A549 (cell line): ENCODE results near the gene SUSD1. TPM values are rescaled to one million over a fixed set of nuclear protein-coding genes. Genes with fewer than 3 reads are reported as not detected.

Experiments
- ATAC-seq, 2 experiments: fragments of 200-7000 bp in 1 of 2; fragments of >200 bp in 1 of 2; cut with Nextera tagmentation in 1 of 2; cut with Tn5 transposase in 1 of 2; 3 replicates each; pipeline versions ENCODE4 v1.8.0 to v1.9.1; 2018 to 2020; ENCODE audit warnings: mild to moderate bottlenecking in 1 of 2, moderate library complexity in 1 of 2
- CTCF ChIA-PET: fragments of 300-600 bp; sonication (Branson Sonifier 250); formaldehyde crosslinking; extraction: SDS; loops from one replicate; lab custom pipeline; 2021; ENCODE audit warnings: antibody characterized with exemption, inconsistent platforms; lab: Yijun Ruan, JAX
- POLR2A ChIA-PET: fragments of 350-600 bp; formaldehyde crosslinking; extraction: SDS; loops from one replicate; lab custom pipeline; 2021; ENCODE audit warnings: antibody characterized with exemption, inconsistent platforms; lab: Yijun Ruan, JAX
- DNase-seq, 2 experiments: peaks; one replicate each; pipeline versions ENCODE4 v3.0.0 to v3.0.0-alpha.2; 2011 to 2016; ENCODE audit warnings: low read depth in 1 of 2, low spot score in 1 of 2
- FAIRE-seq: peaks from 2 replicates; lab custom pipeline; 2011; peaks lifted over from hg19 to GRCh38; lab: Jason Lieb, UNC
- H3K27ac ChIP-seq, 2 experiments: fragments of >200 bp; sonication (Bioruptor Twin); formaldehyde crosslinking; 3 replicates each; pipeline ENCODE4 v1.5.1; 2016 to 2017
- H3K4me1 ChIP-seq: fragments of >200 bp; sonication (Bioruptor Twin); formaldehyde crosslinking; 3 replicates; pipeline ENCODE4 v1.6.1; 2016
- H3K4me2 ChIP-seq: fragments of >200 bp; sonication (Bioruptor Twin); formaldehyde crosslinking; 3 replicates; pipeline ENCODE4 v1.6.1; 2016
- H3K4me3 ChIP-seq: fragments of >200 bp; sonication (Bioruptor Twin); formaldehyde crosslinking; 3 replicates; pipeline ENCODE4 v1.5.1; 2016
- H3K9me3 ChIP-seq: fragments of >200 bp; sonication (Bioruptor Twin); formaldehyde crosslinking; 3 replicates; pipeline ENCODE4 v1.6.1; 2016
- CHD2 ChIP-seq: fragments of 150-350 bp; IDR thresholded peaks from 2 replicates; pipeline ENCODE4 v1.6.1; 2014; ENCODE audit warnings: low read length; ENCODE audit not compliant: partially characterized antibody
- EHF ChIP-seq: fragments of 250-450 bp; sonication (Bioruptor Pico); IDR thresholded peaks from 2 replicates; pipeline ENCODE4 v1.5.0; 2020; ENCODE audit warnings: mild to moderate bottlenecking
- ELK1 ChIP-seq: fragments of 150-350 bp; IDR thresholded peaks from 2 replicates; pipeline ENCODE4 v1.6.1; 2014; ENCODE audit warnings: low read depth, mild to moderate bottlenecking, low read length
- GATA3 ChIP-seq: IDR thresholded peaks from 2 replicates; pipeline ENCODE4 v1.6.1; 2012; ENCODE audit warnings: borderline replicate concordance
- HES2 ChIP-seq: fragments of >200 bp; sonication (Bioruptor Twin); formaldehyde crosslinking; IDR thresholded peaks from 2 replicates; pipeline ENCODE4 v1.6.1; 2016
- HMGXB4 ChIP-seq: fragments of 250-450 bp; sonication (Bioruptor Pico); IDR thresholded peaks from 2 replicates; pipeline ENCODE4 v1.5.0; 2021; ENCODE audit warnings: mild to moderate bottlenecking, moderate library complexity, borderline replicate concordance
- HOXB5 ChIP-seq: fragments of 250-450 bp; sonication (Bioruptor Pico); IDR thresholded peaks from 2 replicates; pipeline ENCODE4 v1.5.0; 2020; ENCODE audit warnings: mild to moderate bottlenecking, moderate library complexity
- JUN ChIP-seq, 2 experiments: fragments of >200 bp; sonication (Bioruptor Twin); formaldehyde crosslinking; IDR thresholded peaks; 2 replicates in 1 of 2; 3 replicates in 1 of 2; pipeline ENCODE4 v1.6.1; 2016 to 2017
- JUNB ChIP-seq: fragments of >200 bp; sonication (Bioruptor Twin); formaldehyde crosslinking; IDR thresholded peaks from 2 replicates; pipeline ENCODE4 v1.6.1; 2016
- MAZ ChIP-seq: fragments of 150-350 bp; IDR thresholded peaks from 2 replicates; pipeline ENCODE4 v1.6.1; 2014; ENCODE audit warnings: antibody characterized with exemption, low read depth, low read length, borderline replicate concordance
- MYC ChIP-seq: IDR thresholded peaks from 2 replicates; pipeline ENCODE4 v1.6.1; 2012; ENCODE audit warnings: mild to moderate bottlenecking, inconsistent platforms, low read length, improper control_type of control experiment, borderline replicate concordance
- NFE2L2 ChIP-seq: fragments of 150-350 bp; conservative IDR thresholded peaks from 2 replicates; pipeline ENCODE4 v1.6.1; 2014; ENCODE audit warnings: low read length
- NR3C1 ChIP-seq: fragments of >200 bp; sonication (Bioruptor Twin); formaldehyde crosslinking; IDR thresholded peaks from 3 replicates; pipeline ENCODE4 v1.6.1; 2017
- PBX3 ChIP-seq: IDR thresholded peaks from 2 replicates; pipeline ENCODE4 v1.6.1; 2012
- PHF8 ChIP-seq: fragments of 200-600 bp; sonication (generic); IDR thresholded peaks from 2 replicates; pipeline ENCODE4 v1.6.1; 2016; ENCODE audit warnings: low read depth, mild to moderate bottlenecking, antibody characterized with exemption, moderate library complexity, borderline replicate concordance
- POLR2A ChIP-seq: IDR thresholded peaks from 2 replicates; pipeline ENCODE4 v1.6.1; 2012; ENCODE audit warnings: mild to moderate bottlenecking, low read length
- REST ChIP-seq: fragments of 200-600 bp; sonication (generic); IDR thresholded peaks from 2 replicates; pipeline ENCODE4 v1.6.1; 2016; ENCODE audit warnings: antibody characterized with exemption, mild to moderate bottlenecking, moderate library complexity
- USF2 ChIP-seq: fragments of 450-650 bp; IDR thresholded peaks from 2 replicates; pipeline ENCODE4 v1.6.1; 2014; ENCODE audit warnings: antibody characterized with exemption
- ZFP36 ChIP-seq: fragments of 450-650 bp; IDR thresholded peaks from 2 replicates; pipeline ENCODE4 v1.6.1; 2014; ENCODE audit warnings: borderline replicate concordance; ENCODE audit not compliant: partially characterized antibody
- WGBS: methylation state at CpG from one replicate; pipeline ENCODE4 v1.1.6; 2017; ENCODE audit errors: missing lambda C conversion rate; 5-methylcytosine and 5-hydroxymethylcytosine counted together
- polyA plus RNA-seq, 4 experiments: library from polyadenylated mRNA; depleted of rRNA in 3 of 4; stranded (reverse); fragments of >200 nt; fragmentation: RNase III in 1 of 4; extraction: RNeasy Plus Mini Kit Qiagen cat#74134 plus additional on column Dnase treatment in 1 of 4; gene quantifications; 2 replicates in 3 of 4; 3 replicates in 1 of 4; pipeline ENCODE4 v1.2.3, GENCODE V29; 2011 to 2017

The SUSD1 gene
- polyA plus RNA-seq, 2 of the 4 experiments (the other 2 are of a cell fraction) = 15.7 to 18.6 TPM

GRCh38 chr9:112054916-112055315 is 120.2 kb downstream of the SUSD1 start:
- ChIA-PET POLR2A (no interaction called here), CTCF (interaction anchor here (0.7 to 0.8 kb wide), 2 partner anchors 19 to 88 kb away, joined by 3 read pairs; no protein-coding TSS in a partner anchor)
- no peak for FAIRE-seq
- no peak for DNase-seq
- Histone ChIP-seq H3K4me2 (no peak overlapping the region), H3K4me3 (no peak overlapping the region), H3K27ac (no peak overlapping the region), H3K4me1 (peaks cover 28% of the 10 kb centered on the region), H3K9me3 (peaks cover 4% of the 10 kb centered on the region; the same call in 1 of the 3 replicates)
- no peak for ATAC-seq
- WGBS = 88% methylated on average over 4 of the region's 4 CpGs
- TF ChIP-seq GATA3 = no peak
- TF ChIP-seq EHF = no peak
- no peak for TF ChIP-seq PBX3
- TF ChIP-seq NFE2L2 = no peak
- no peak for TF ChIP-seq REST
- no peak for TF ChIP-seq HES2
- TF ChIP-seq MAZ = no peak

GRCh38 chr9:112051812-112052211 is 123.3 kb downstream of the SUSD1 start:
- TF ChIP-seq NR3C1 (no peak), HMGXB4 (CRISPR knock-in tag) (no peak)
- WGBS = 90% methylated on average over 5 of the region's 5 CpGs
- peaks cover 23% of the 10 kb centered on the region for H3K4me1 ChIP-seq
- peak overlapping the region in 1 of 2 experiments; percentile 59; a peak in 3 of 6 replicates for H3K27ac ChIP-seq
- FAIRE-seq (no peak), DNase-seq (no peak), ATAC-seq (no peak)
- H3K9me3 ChIP-seq = peaks cover 18% of the 10 kb centered on the region
- no peak overlapping the region for H3K4me2 ChIP-seq
- CTCF ChIA-PET = interaction anchor here (1.0 to 3.1 kb wide), 8 partner anchors 9 to 454 kb away, joined by 3 to 15 read pairs (median 6); no protein-coding TSS in a partner anchor
- POLR2A ChIA-PET = no interaction called here
- no peak overlapping the region for H3K4me3 ChIP-seq

GRCh38 chr9:112050544-112051475 is 124.3 kb downstream of the SUSD1 start:
- peaks cover 18% of the 10 kb centered on the region for H3K9me3 ChIP-seq
- ATAC-seq (peak; percentile 64 to 80; a peak in 4 of 6 replicates), DNase-seq (peak in 1 of 2 experiments; percentile 42), FAIRE-seq (no peak)
- POLR2A ChIA-PET = no interaction called here
- CTCF ChIA-PET = interaction anchor here (0.5 to 3.1 kb wide), 7 partner anchors 10 to 387 kb away, joined by 3 to 15 read pairs (median 3); no protein-coding TSS in a partner anchor
- WGBS = 51% methylated on average over 7 of the region's 7 CpGs
- peak overlapping the region; percentile 41 for H3K4me2 ChIP-seq
- H3K4me3 ChIP-seq = no peak overlapping the region
- H3K4me1 ChIP-seq = peaks cover 33% of the 10 kb centered on the region
- H3K27ac ChIP-seq = peak overlapping the region; percentile 30 to 77; a peak in 5 of 6 replicates
- TF ChIP-seq HMGXB4 (CRISPR knock-in tag) = no peak
- no peak for TF ChIP-seq CHD2
- no peak for TF ChIP-seq MYC
- TF ChIP-seq JUN (IDR thresholded peaks at IDR 0.05) = 0 out of 5 replicates have a peak, but pooled peaks of 1 of the 2 experiments have one; percentile 27
- no peak for TF ChIP-seq HOXB5 (CRISPR knock-in tag)
- TF ChIP-seq EHF = no peak
- TF ChIP-seq USF2 = no peak
- no peak for TF ChIP-seq PHF8
- no peak for TF ChIP-seq ELK1
- peak; percentile 32; the same call in 1 of the 2 replicates for TF ChIP-seq GATA3
- no peak for TF ChIP-seq ZFP36
- no peak for TF ChIP-seq JUNB
- TF ChIP-seq POLR2A = no peak
